Right lobe of liver (tissue), 6 donors: ENCODE measurements around the gene NAP1L1. TPM values are rescaled to one million over a fixed set of nuclear protein-coding genes. Genes with fewer than 3 reads are reported as not detected.

Experiments
- ATAC-seq, 4 donors: fragments of 200-7000 bp; cut with Tn5 transposase; one replicate each; pipeline ENCODE4 v1.9.1; 2020; ENCODE audit warnings: mild to moderate bottlenecking in 4 of 4, moderate library complexity in 4 of 4
- DNase-seq, 3 donors: peaks; one replicate each; pipeline ENCODE4 v3.0.0-alpha.2; 2020
- H3K27ac ChIP-seq, 3 donors: fragments of 200-600 bp; one replicate each; pipeline ENCODE4 v1.8.0; 2022
- H3K27me3 ChIP-seq, 2 donors: fragments of 200-600 bp; one replicate each; pipeline ENCODE4 v1.8.0; 2022
- H3K36me3 ChIP-seq, 4 donors: fragments of 200-600 bp; sonication (generic) in 1 of 4; one replicate each; pipeline versions ENCODE4 v1.5.1 to v1.8.0; 2017 to 2022; ENCODE audit warnings: control low read depth in 1 of 4
- H3K4me1 ChIP-seq, 4 donors: fragments of 200-600 bp; sonication (generic) in 1 of 4; one replicate each; pipeline versions ENCODE4 v1.5.1 to v1.8.0; 2017 to 2022; ENCODE audit warnings: control low read depth in 1 of 4
- H3K4me3 ChIP-seq, 3 donors: fragments of 200-600 bp; one replicate each; pipeline ENCODE4 v1.8.0; 2022
- H3K9me3 ChIP-seq, 4 donors: fragments of 200-600 bp; sonication (generic) in 1 of 4; one replicate each; pipeline versions ENCODE4 v1.5.1 to v1.8.0; 2017 to 2022; ENCODE audit warnings: control low read depth in 1 of 4
- CTCF ChIP-seq, 4 donors: fragments of 200-600 bp in 3 of 4; fragments of 450-650 bp in 1 of 4; IDR thresholded peaks; one replicate each; pipeline versions ENCODE4 v1.5.1 to v1.8.0; 2016 to 2022; ENCODE audit warnings: antibody characterized with exemption in 4 of 4, mild to moderate bottlenecking in 2 of 4
- POLR2A ChIP-seq: fragments of 450-650 bp; IDR thresholded peaks from one replicate; pipeline ENCODE4 v1.6.1; 2017; ENCODE audit warnings: antibody characterized with exemption, mild to moderate bottlenecking
- WGBS: methylation state at CpG from one replicate; pipeline ENCODE4 v1.1.6; 2018; ENCODE audit warnings: low coverage, low lambda C conversion rate; ENCODE audit not compliant: insufficient coverage; ENCODE audit errors: missing lambda C conversion rate; 5-methylcytosine and 5-hydroxymethylcytosine counted together
- intact Hi-C, 2 donors: fragments of 100-400 bp; cut with DNase I; formaldehyde crosslinking; loops; one replicate each; pipeline versions ENCODE4 v1.11.2 to v1.14.1; 2022
- long read RNA-seq: library from polyadenylated mRNA; unstranded; transcript quantifications from one replicate; pipeline ENCODE4 v2.0.0, GENCODE V29; 2019
- total RNA-seq, 6 experiments: library from RNA; depleted of rRNA in 2 of 6; stranded (reverse); fragments of >200 nt in 2 of 6; fragmentation: NEBNext Ultra II Directional in 3 of 6; extraction: Animal tissue kit (Norgen Biotek cat#: 25700) in 3 of 6; gene quantifications; one replicate each; pipeline versions ENCODE4 v1.1.0 to v1.2.4, GENCODE V29; 2016 to 2023
- donor health status: DM: no; HTN: yes; CAD: no.
- donor health status: DM: no; HTN: no; CAD: no.
- donor health status: DM: no; HTN: no; CAD: no.
- donor health status: DM: no; HTN: yes; CAD: no.
- donor health status: DM: no; HTN: yes; CAD: no.

NAP1L1 gene
- total RNA-seq = 10 to 100 TPM; 61.9 to 99.1 (median 81.5) TPM
- long read RNA-seq, partial matches to known transcripts = 12 of 17 reads
- long read RNA-seq, other reads (novel, unspliced or antisense) = 3 of 17 reads

GRCh38 chr12:76083904-76084862 lies at the start of gene NAP1L1:
Gene NAP1L1, minus strand, starts transcription at chr12:76084685. Its CDS starts 10,466 bp downstream, at chr12:76074219.
- peak; percentile 98 to 99 (median 98) for DNase-seq
- TF ChIP-seq CTCF (IDR thresholded peaks at IDR 0.05) (no peak), POLR2A (peak; percentile 96)
- Histone ChIP-seq H3K27me3 (no peaks in the 10 kb centered on the region), H3K4me1 (peaks cover 0 to 10% (median 0%) of the 10 kb centered on the region in 4 donors), H3K9me3 (no peaks in the 10 kb centered on the region), H3K36me3 (no peaks in the 10 kb centered on the region), H3K4me3 (peak within 1 kb of the TSS; percentile 73 to 85 (median 77)), H3K27ac (peak within 1 kb of the TSS; percentile 86 to 95 (median 86))
- peak; percentile 93 to 96 (median 96) for ATAC-seq
- intact Hi-C loops = no loop called here
- 0% methylated on average over 22 of the region's 100 CpGs for WGBS

- no peak overlapping the region for H3K4me3 ChIP-seq
- intact Hi-C loops = no loop called here
- WGBS = 92% methylated on average over 5 of the region's 5 CpGs
Observed at GRCh38 chr12:76127588-76127987, 43.1 kb upstream of the NAP1L1 start.

GRCh38 chr12:76124456-76124855 lies 40.0 kb upstream of the NAP1L1 start:
- no peak overlapping the region for H3K4me3 ChIP-seq
- no peak overlapping the region for H3K27ac ChIP-seq
- TF ChIP-seq POLR2A (no peak), CTCF (IDR thresholded peaks at IDR 0.05) (no peak)
- H3K36me3 ChIP-seq = no peaks in the 10 kb centered on the region
- ATAC-seq = no peak
- DNase-seq = no peak
- 75% methylated on average over 5 of the region's 5 CpGs for WGBS
- no peaks in the 10 kb centered on the region for H3K27me3 ChIP-seq
- no peaks in the 10 kb centered on the region for H3K9me3 ChIP-seq
- H3K4me1 ChIP-seq = no peaks in the 10 kb centered on the region
- intact Hi-C loops = no loop called here

More at GRCh38 chr12:76127588-76127987, 43.1 kb upstream of the NAP1L1 start:
- no peak for TF ChIP-seq CTCF (IDR thresholded peaks at IDR 0.05)
- ATAC-seq (no peak), DNase-seq (no peak)
- Histone ChIP-seq H3K27ac (no peak overlapping the region), H3K9me3 (no peaks in the 10 kb centered on the region), H3K4me1 (no peaks in the 10 kb centered on the region), H3K27me3 (no peaks in the 10 kb centered on the region), H3K36me3 (no peaks in the 10 kb centered on the region)

GRCh38 chr12:76123259-76124212 lies 39.1 kb upstream of the NAP1L1 start:
- WGBS = 32% methylated on average over 4 of the region's 4 CpGs
- H3K27ac ChIP-seq = no peak overlapping the region

More at GRCh38 chr12:76123259-76124212, 39.1 kb upstream of the NAP1L1 start:
- H3K9me3 ChIP-seq = no peaks in the 10 kb centered on the region
- no peaks in the 10 kb centered on the region for H3K36me3 ChIP-seq
- TF ChIP-seq POLR2A (no peak), CTCF (IDR thresholded peaks at IDR 0.05) (no peak)
- DNase-seq = no peak
- peak in 2 of 4 donors; percentile 20 to 27 for ATAC-seq
- no peak overlapping the region for H3K4me3 ChIP-seq
- intact Hi-C loops = no loop called here
- no peaks in the 10 kb centered on the region for H3K27me3 ChIP-seq
- no peaks in the 10 kb centered on the region for H3K4me1 ChIP-seq
